Endothelial cell (in vitro differentiated cells): ENCODE data around the gene PPP6R1. TPM values are rescaled to one million over a fixed set of nuclear protein-coding genes. Genes with fewer than 3 reads are reported as not detected.

Experiments used
- DNase-seq: peaks from one replicate; pipeline ENCODE4 v3.0.0; 2021; ENCODE audit warnings: low spot score
- H3K27ac Mint-ChIP-seq: one replicate; pipeline ENCODE4 v1.8.0; 2021; ENCODE audit warnings: mixed read lengths, inconsistent platforms; ENCODE audit not compliant: unreplicated experiment
- H3K27me3 Mint-ChIP-seq: one replicate; pipeline ENCODE4 v1.8.0; 2021; ENCODE audit warnings: mild to moderate bottlenecking, moderate library complexity, mixed read lengths, inconsistent platforms; ENCODE audit not compliant: unreplicated experiment
- H3K36me3 Mint-ChIP-seq: one replicate; pipeline ENCODE4 v1.8.0; 2021; ENCODE audit warnings: mild to moderate bottlenecking, low read depth, mixed read lengths, inconsistent platforms; ENCODE audit not compliant: unreplicated experiment
- H3K4me1 Mint-ChIP-seq: one replicate; pipeline ENCODE4 v1.8.0; 2021; ENCODE audit warnings: mild to moderate bottlenecking, mixed read lengths, inconsistent platforms; ENCODE audit not compliant: unreplicated experiment
- H3K4me3 Mint-ChIP-seq: one replicate; pipeline ENCODE4 v1.8.0; 2021; ENCODE audit warnings: mild to moderate bottlenecking, mixed read lengths, inconsistent platforms; ENCODE audit not compliant: unreplicated experiment
- H3K9me3 Mint-ChIP-seq: one replicate; pipeline ENCODE4 v1.8.0; 2021; ENCODE audit warnings: mixed read lengths, inconsistent platforms; ENCODE audit not compliant: unreplicated experiment
- total RNA-seq: library from RNA; stranded (reverse); fragmentation: NEBNext Ultra II Directional; extraction: Animal tissue kit (Norgen Biotek cat#: 25700); gene quantifications from one replicate; pipeline ENCODE4 v1.2.1, GENCODE V29; 2021; ENCODE audit not compliant: unreplicated experiment
- TF ChIP-seq, protein P1 (sequence below): fragments of 200-600 bp; sonication (generic); IDR thresholded peaks from one replicate; pipeline ENCODE4 v1.5.0; 2021; ENCODE audit warnings: antibody characterized with exemption; ENCODE audit not compliant: unreplicated experiment

Gene PPP6R1
- total RNA-seq, 1 donor from 2014 or later: 65.6 TPM

DNA sequence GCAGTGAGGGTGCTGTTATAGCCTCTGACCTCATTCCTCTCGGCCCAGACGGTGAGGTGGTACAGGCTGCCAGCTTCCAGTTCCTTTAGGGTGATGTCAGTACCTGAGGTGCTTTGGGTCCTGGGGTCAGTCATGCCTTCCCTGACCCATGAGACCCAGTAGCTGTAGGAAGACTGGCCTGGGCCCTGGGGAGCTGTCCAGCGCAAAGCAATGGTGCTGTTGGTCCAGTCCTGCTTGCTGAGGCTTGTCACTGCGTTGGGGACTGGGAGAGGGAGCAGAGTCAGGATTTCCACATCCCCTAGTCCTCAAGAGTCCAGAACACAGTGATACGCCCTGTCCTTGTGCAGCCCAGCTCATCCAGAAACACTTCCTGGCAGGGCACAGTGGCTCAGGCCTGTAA is 60.2 kb downstream of the PPP6R1 start:
- no peaks in the 10 kb centered on the region for H3K4me1 Mint-ChIP-seq
- H3K36me3 Mint-ChIP-seq: no peaks in the 10 kb centered on the region
- peaks cover 3% of the 10 kb centered on the region for H3K27me3 Mint-ChIP-seq
- TF ChIP-seq, protein P1, sequence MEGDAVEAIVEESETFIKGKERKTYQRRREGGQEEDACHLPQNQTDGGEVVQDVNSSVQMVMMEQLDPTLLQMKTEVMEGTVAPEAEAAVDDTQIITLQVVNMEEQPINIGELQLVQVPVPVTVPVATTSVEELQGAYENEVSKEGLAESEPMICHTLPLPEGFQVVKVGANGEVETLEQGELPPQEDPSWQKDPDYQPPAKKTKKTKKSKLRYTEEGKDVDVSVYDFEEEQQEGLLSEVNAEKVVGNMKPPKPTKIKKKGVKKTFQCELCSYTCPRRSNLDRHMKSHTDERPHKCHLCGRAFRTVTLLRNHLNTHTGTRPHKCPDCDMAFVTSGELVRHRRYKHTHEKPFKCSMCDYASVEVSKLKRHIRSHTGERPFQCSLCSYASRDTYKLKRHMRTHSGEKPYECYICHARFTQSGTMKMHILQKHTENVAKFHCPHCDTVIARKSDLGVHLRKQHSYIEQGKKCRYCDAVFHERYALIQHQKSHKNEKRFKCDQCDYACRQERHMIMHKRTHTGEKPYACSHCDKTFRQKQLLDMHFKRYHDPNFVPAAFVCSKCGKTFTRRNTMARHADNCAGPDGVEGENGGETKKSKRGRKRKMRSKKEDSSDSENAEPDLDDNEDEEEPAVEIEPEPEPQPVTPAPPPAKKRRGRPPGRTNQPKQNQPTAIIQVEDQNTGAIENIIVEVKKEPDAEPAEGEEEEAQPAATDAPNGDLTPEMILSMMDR: no peak
- no peak overlapping the region for H3K4me3 Mint-ChIP-seq
- DNase-seq: no peak
- H3K9me3 Mint-ChIP-seq: no peaks in the 10 kb centered on the region
- H3K27ac Mint-ChIP-seq: no peak overlapping the region

DNA sequence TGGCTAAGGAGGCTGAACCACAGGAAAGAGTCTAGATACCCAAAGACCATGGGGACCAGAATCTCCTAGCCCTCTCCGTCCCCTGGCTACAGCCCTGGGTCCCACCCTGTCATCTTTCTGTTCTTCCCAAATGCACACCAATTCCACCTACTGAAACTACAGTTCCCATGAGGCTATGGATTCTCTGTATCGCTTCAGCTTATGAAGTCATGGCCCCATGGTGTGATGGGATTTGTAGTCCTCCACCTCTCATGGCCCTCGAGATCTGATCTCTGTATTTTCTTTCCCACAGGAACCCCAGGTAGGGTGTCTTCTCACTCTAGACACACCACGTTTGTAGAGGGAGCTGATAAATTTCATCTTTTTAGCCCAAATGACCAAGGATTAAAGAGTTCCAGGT is 61.3 kb downstream of the PPP6R1 start:
- Mint-ChIP-seq H3K9me3 (no peaks in the 10 kb centered on the region), H3K4me1 (no peaks in the 10 kb centered on the region), H3K4me3 (no peak overlapping the region), H3K27me3 (peaks cover 3% of the 10 kb centered on the region), H3K27ac (no peak overlapping the region), H3K36me3 (no peaks in the 10 kb centered on the region)
- TF ChIP-seq, protein P1: no peak
- no peak for DNase-seq

DNA sequence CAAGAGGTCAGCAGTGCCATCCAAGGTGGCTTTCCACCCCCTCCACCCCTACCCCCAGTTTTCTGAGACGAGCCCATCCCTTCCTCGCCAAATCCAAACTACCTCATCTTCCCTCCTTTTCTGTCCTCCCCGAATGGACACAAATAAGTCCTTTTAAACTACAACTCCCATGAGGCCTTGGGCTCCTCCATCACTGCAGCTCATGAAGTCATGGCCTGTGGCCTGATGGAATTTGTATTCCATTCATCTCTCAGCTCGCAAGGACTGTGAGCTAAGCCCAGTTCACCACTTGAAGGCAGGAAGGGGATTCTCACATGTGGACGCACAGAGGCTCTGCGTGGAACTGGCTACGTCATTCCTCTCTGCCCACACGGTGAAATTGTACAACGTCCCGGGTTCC is 62.0 kb downstream of the PPP6R1 start:
- H3K4me3 Mint-ChIP-seq: no peak overlapping the region
- peaks cover 3% of the 10 kb centered on the region for H3K27me3 Mint-ChIP-seq
- DNase-seq: no peak
- TF ChIP-seq, protein P1: no peak
- H3K36me3 Mint-ChIP-seq: no peaks in the 10 kb centered on the region
- H3K9me3 Mint-ChIP-seq: no peaks in the 10 kb centered on the region
- H3K4me1 Mint-ChIP-seq: no peaks in the 10 kb centered on the region
- H3K27ac Mint-ChIP-seq: no peak overlapping the region

DNA sequence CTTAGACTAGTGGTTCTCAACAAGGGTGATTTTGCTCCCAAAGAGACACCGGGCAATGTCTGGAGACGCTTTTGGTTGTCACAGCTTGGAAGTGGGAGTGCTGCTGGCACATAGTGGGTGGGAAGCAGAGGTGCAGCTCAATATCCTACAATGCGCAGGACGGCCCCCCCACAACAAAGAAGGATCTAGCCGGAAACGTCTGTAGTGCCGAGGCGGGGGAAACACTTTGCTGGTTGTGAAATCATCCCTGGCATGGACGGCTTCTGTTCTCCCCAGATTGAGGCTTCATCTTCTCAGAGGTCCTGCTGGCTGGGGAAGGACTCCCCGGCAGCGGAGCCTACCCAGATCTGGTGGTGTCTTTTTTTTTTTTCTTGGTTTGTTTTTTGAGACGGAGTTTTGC is 65.3 kb downstream of the PPP6R1 start:
- no peaks in the 10 kb centered on the region for H3K4me1 Mint-ChIP-seq
- peaks cover 10% of the 10 kb centered on the region for H3K27me3 Mint-ChIP-seq
- no peak for DNase-seq
- no peaks in the 10 kb centered on the region for H3K36me3 Mint-ChIP-seq
- TF ChIP-seq, protein P1: no peak
- no peak overlapping the region for H3K27ac Mint-ChIP-seq
- H3K9me3 Mint-ChIP-seq: no peaks in the 10 kb centered on the region
- H3K4me3 Mint-ChIP-seq: no peak overlapping the region

DNA sequence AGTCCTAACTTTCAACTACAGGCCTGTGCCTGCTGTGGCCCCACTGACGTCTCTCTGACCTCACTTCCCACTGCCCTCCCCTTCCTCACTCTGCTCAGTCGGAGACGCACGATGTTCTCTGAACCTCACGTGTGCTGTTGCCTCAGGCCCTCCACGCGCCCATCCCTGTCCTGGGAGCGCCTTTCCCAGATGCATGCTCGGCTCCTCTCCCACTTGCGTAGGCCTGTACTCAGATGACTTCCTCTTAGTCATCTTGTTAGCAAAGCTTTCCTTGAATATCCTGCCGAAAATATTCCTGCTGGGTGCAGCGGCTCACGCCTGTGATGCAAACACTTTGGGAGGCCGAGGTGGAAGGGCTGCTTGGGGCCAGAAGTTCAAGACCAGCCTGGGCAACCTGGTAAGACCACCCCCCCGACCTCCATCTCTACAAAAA is 69.4 kb downstream of the PPP6R1 start:
- no peaks in the 10 kb centered on the region for H3K9me3 Mint-ChIP-seq
- TF ChIP-seq, protein P1: no peak
- DNase-seq: no peak
- H3K36me3 Mint-ChIP-seq: no peaks in the 10 kb centered on the region
- peak overlapping the region; percentile 68 for H3K4me3 Mint-ChIP-seq
- peaks cover 13% of the 10 kb centered on the region for H3K27me3 Mint-ChIP-seq
- no peaks in the 10 kb centered on the region for H3K4me1 Mint-ChIP-seq
- no peak overlapping the region for H3K27ac Mint-ChIP-seq
